Progenitor cell of endocrine pancreas (in vitro differentiated cells): ENCODE results near the gene SAP25. TPM values are rescaled to one million over a fixed set of nuclear protein-coding genes. Genes with fewer than 3 reads are reported as not detected.
"Not testable (repeated sequence)": the region's sequence is repeated elsewhere in the genome, so short reads cannot be mapped to it uniquely, and the experiment has no call there.

Source experiments
- DNase-seq: peaks from one replicate; pipeline ENCODE4 v3.0.0; 2021; ENCODE audit warnings: low spot score; ENCODE audit not compliant: unreplicated experiment
- H3K27ac Mint-ChIP-seq: 2 replicates; pipeline ENCODE4 v1.8.0; 2021; ENCODE audit warnings: mild to moderate bottlenecking, moderate library complexity, mixed read lengths
- H3K27me3 Mint-ChIP-seq: 2 replicates; pipeline ENCODE4 v1.8.0; 2021; ENCODE audit warnings: mixed read lengths
- H3K36me3 Mint-ChIP-seq: 2 replicates; pipeline ENCODE4 v1.8.0; 2022; ENCODE audit warnings: mixed read lengths; ENCODE audit not compliant: insufficient read depth
- H3K4me1 Mint-ChIP-seq: 2 replicates; pipeline ENCODE4 v1.8.0; 2021; ENCODE audit warnings: low read depth, mixed read lengths
- H3K4me3 Mint-ChIP-seq: 2 replicates; pipeline ENCODE4 v1.8.0; 2021; ENCODE audit warnings: low read depth, mild to moderate bottlenecking, moderate library complexity, mixed read lengths
- H3K9me3 Mint-ChIP-seq: 2 replicates; pipeline ENCODE4 v1.8.0; 2021; ENCODE audit warnings: low read depth, mixed read lengths
- total RNA-seq: library from RNA; stranded (reverse); gene quantifications from 2 replicates; pipeline ENCODE4 v1.2.1, GENCODE V29; 2021
- TF ChIP-seq, protein P1 (sequence below): fragments of 200-600 bp; sonication (generic); IDR thresholded peaks from one replicate; pipeline ENCODE4 v1.5.0; 2021; ENCODE audit warnings: antibody characterized with exemption, mild to moderate bottlenecking; ENCODE audit not compliant: unreplicated experiment

SAP25 gene
- total RNA-seq, 1 donor from 2014 or later, result 7.7 TPM

DNA sequence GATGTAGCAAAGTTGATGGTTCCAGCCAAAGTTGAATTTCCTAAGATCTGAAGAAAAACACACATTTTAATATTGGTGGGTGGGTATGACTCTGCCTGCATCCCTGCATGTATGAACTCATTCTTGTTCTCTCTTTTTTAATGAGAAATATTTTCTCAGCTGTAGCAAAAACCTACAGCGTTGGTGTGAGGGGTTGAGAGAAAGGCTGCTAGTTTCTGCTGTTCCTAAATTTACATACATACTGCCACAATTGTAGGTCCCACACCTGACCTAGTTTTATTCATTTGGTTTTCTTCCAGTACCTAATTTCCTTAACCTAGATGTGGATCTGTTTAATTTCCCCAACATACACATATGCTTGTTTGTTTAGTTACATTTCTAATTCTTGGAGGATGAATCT, 30.1 kb downstream of the SAP25 start:
- H3K27me3 Mint-ChIP-seq, result no peaks in the 10 kb centered on the region
- H3K4me1 Mint-ChIP-seq, result peaks cover 54% of the 10 kb centered on the region
- no peak overlapping the region for H3K27ac Mint-ChIP-seq
- DNase-seq, result no peak
- TF ChIP-seq, protein P1, sequence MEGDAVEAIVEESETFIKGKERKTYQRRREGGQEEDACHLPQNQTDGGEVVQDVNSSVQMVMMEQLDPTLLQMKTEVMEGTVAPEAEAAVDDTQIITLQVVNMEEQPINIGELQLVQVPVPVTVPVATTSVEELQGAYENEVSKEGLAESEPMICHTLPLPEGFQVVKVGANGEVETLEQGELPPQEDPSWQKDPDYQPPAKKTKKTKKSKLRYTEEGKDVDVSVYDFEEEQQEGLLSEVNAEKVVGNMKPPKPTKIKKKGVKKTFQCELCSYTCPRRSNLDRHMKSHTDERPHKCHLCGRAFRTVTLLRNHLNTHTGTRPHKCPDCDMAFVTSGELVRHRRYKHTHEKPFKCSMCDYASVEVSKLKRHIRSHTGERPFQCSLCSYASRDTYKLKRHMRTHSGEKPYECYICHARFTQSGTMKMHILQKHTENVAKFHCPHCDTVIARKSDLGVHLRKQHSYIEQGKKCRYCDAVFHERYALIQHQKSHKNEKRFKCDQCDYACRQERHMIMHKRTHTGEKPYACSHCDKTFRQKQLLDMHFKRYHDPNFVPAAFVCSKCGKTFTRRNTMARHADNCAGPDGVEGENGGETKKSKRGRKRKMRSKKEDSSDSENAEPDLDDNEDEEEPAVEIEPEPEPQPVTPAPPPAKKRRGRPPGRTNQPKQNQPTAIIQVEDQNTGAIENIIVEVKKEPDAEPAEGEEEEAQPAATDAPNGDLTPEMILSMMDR, result no peak
- H3K36me3 Mint-ChIP-seq, result no peaks in the 10 kb centered on the region
- no peak overlapping the region for H3K4me3 Mint-ChIP-seq
- no peaks in the 10 kb centered on the region for H3K9me3 Mint-ChIP-seq

DNA sequence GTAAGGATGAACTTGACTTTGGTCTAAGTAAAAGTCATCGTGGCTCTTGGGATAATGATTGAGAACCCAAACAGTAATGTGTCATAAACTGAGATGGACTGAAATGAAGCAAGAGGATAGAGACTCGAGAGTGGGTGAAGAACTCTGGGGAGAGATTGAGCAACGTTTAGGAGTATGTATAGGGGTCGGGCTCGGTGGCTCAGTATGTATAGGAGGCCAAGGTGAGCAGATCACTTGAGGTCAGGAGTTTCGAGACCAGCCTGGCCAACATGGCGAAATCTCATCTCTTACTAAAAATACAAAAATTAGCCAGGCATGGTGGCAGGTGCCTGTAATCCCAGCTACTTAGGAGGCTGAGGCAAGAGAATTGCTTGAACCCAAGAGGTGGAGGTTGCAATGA, 32.4 kb downstream of the SAP25 start:
- not testable (repeated sequence) for H3K27me3 Mint-ChIP-seq, H3K4me3 Mint-ChIP-seq, H3K27ac Mint-ChIP-seq, H3K9me3 Mint-ChIP-seq, H3K36me3 Mint-ChIP-seq, DNase-seq
- H3K4me1 Mint-ChIP-seq, result peaks cover 42% of the 10 kb centered on the region

DNA sequence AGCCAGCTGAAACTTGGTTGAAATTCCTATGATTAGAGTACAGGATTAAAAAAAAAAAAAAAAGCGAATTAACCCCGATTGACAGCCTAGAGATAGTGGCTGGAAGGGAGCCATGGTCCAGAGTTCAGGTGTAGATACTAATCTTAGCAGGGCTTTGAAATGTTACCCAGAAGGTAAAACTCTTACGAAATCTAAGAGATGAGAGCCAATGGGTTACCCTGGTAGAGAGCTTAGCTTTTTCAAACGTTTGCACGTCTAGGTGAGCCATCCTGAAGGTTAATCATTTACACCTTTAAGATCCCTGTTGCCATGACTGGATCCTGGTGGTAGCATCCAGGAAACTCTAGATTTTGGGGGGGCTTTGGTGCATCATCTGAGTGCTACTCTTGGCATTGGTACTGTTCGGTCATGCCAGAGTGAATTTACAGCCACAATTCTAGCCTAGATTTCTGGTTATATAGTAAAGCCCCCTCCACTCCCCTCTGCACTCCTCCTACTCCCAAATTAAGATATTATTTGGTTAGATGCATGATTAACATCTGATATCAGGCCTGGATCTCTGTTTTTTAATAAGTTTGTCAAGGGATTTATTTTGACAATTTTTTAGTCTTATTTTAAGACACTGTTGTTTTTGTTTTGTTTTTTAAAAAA, 33.5 kb downstream of the SAP25 start:
- Mint-ChIP-seq H3K27ac (peak overlapping the region; percentile 77), H3K9me3 (no peaks in the 10 kb centered on the region), H3K4me3 (peak overlapping the region; percentile 94), H3K36me3 (no peaks in the 10 kb centered on the region), H3K27me3 (no peaks in the 10 kb centered on the region), H3K4me1 (peaks cover 32% of the 10 kb centered on the region)
- DNase-seq, result no peak
- TF ChIP-seq, protein P1, result no peak

DNA sequence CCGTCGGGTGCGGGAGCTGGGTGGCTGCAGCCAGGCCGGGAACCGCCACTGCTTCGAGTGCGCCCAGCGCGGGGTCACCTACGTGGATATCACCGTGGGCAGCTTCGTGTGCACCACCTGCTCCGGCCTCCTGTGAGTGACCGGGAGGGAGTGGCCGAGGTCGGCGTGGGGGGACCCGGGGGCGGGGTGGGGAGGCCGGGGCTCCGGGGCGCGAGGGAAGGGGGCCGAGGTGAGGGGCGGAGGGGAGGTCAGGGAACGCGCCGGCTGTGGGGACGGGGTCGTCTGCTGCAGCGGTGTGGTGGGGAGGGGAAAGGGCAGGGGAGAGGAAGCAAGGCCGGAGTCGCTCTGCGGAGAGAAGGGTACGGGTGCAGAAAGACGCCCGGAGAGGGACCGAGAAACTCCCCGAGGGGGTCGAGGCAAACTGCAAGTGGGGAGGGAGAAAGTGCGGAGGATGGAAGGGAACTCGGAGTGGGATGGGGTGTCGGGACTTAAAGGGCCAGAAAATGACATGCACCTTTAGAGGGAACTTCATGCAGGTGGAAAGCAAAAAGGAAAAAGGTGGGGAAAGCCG, 34.2 kb downstream of the SAP25 start:
- Mint-ChIP-seq H3K9me3 (no peaks in the 10 kb centered on the region), H3K4me3 (peak overlapping the region; percentile 94), H3K27me3 (no peaks in the 10 kb centered on the region), H3K27ac (peak overlapping the region; percentile 77), H3K4me1 (peaks cover 26% of the 10 kb centered on the region), H3K36me3 (no peaks in the 10 kb centered on the region)
- TF ChIP-seq, protein P1, result no peak
- DNase-seq, result no peak

DNA sequence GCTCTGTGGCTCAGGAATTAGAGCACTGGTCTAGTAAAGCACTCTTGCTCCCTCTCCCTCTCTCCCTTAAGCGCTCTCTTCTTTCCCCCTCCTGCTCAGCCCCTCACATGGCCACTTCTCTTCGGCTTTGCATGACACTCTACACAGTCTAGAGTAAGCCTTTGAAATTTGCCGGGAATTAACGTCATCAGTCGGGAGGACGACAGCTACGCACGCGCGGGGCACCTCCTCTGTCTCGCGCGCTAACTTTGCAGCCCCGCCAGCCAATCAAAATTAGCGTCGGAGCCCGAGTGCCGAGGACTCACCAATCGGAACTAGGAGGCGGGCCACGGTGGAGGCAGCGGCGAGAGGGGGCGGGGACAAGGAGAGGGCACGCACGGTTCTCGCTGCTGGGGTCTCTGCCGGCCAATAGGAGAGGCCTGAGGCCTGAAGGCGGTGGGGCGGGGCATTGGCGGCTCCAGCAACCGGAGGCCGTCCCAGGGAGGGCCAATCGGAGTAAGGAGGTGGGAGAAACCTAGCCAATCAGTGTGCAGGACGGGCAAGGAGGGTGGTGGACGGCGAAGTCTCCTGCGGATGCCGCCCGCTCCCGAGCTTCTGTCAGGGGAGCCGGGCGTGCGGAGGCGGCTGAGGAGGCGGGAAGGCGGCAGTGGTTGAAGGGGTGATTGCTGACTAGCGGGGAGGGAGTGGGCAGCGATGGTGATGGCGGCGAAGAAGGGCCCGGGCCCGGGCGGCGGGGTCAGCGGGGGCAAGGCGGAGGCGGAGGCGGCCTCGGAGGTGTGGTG, 34.9 kb downstream of the SAP25 start, which contains the start of gene AGFG2:
Gene AGFG2 (plus strand): TSS at position 550 of the 782 bp plus-strand sequence. CDS start 144 bp downstream, at position 694.
- H3K4me3 Mint-ChIP-seq, result peak within 1 kb of the TSS; percentile 94
- peak within 1 kb of the TSS; percentile 94 for H3K27ac Mint-ChIP-seq
- no peaks in the 10 kb centered on the region for H3K9me3 Mint-ChIP-seq
- no peaks in the 10 kb centered on the region for H3K36me3 Mint-ChIP-seq
- peak; percentile 100 for DNase-seq
- TF ChIP-seq, protein P1, result no peak
- H3K4me1 Mint-ChIP-seq, result peaks cover 24% of the 10 kb centered on the region
- H3K27me3 Mint-ChIP-seq, result no peaks in the 10 kb centered on the region
